HepG2 (cell line): ENCODE results near the gene TOMM22. TPM values are rescaled to one million over a fixed set of nuclear protein-coding genes. Genes with fewer than 3 reads are reported as not detected.

Experiments
- ATF5 ChIP-seq: sonication (generic); formaldehyde crosslinking; IDR thresholded peaks from 2 replicates; pipeline ENCODE4 v1.4.0; 2020; ENCODE audit warnings: mild to moderate bottlenecking, low read depth, missing genetic modification reagents
- ATRX ChIP-seq: sonication (generic); formaldehyde crosslinking; IDR thresholded peaks from 2 replicates; pipeline ENCODE4 v1.4.0; 2020; ENCODE audit warnings: missing genetic modification reagents, borderline replicate concordance
- FOXP1 ChIP-seq, 2 experiments: fragments of 450-650 bp in 1 of 2; IDR thresholded peaks; 2 replicates each; pipeline ENCODE4 v1.6.1; 2017 to 2018; ENCODE audit warnings: antibody characterized with exemption in 1 of 2
- HCFC1 ChIP-seq: fragments of 150-350 bp; IDR thresholded peaks from 2 replicates; pipeline ENCODE4 v1.6.1; 2014; ENCODE audit warnings: low read depth, low read length
- KAT2B ChIP-seq: fragments of 150-350 bp; IDR thresholded peaks from 2 replicates; pipeline ENCODE4 v1.6.1; 2014; ENCODE audit warnings: low read depth, low read length, borderline replicate concordance
- KAT8 ChIP-seq: IDR thresholded peaks from 2 replicates; pipeline ENCODE4 v1.6.1; 2016; ENCODE audit warnings: missing genetic modification reagents, missing compliant biosample characterization
- RXRB ChIP-seq: IDR thresholded peaks from 2 replicates; pipeline ENCODE4 v1.6.1; 2016; ENCODE audit warnings: borderline replicate concordance, missing genetic modification reagents, missing compliant biosample characterization
- ZFX ChIP-seq: sonication (generic); formaldehyde crosslinking; IDR thresholded peaks from 2 replicates; pipeline ENCODE4 v1.4.0; 2020; ENCODE audit warnings: mild to moderate bottlenecking, low read depth, missing genetic modification reagents, moderate library complexity
- ZNF24 ChIP-seq: fragments of 450-650 bp; IDR thresholded peaks from 2 replicates; pipeline ENCODE4 v1.6.1; 2017; ENCODE audit warnings: antibody characterized with exemption, mild to moderate bottlenecking
- ZNF274 ChIP-seq: sonication (generic); formaldehyde crosslinking; IDR thresholded peaks from 2 replicates; pipeline ENCODE4 v1.5.1; 2020; ENCODE audit warnings: mild to moderate bottlenecking, missing genetic modification reagents
- ZNF33B ChIP-seq: sonication (generic); formaldehyde crosslinking; IDR thresholded peaks from 2 replicates; pipeline ENCODE4 v1.5.1; 2020; ENCODE audit warnings: mild to moderate bottlenecking, missing genetic modification reagents
- ZNF557 ChIP-seq: sonication (generic); formaldehyde crosslinking; IDR thresholded peaks from 2 replicates; pipeline ENCODE4 v1.4.0; 2020; ENCODE audit warnings: missing genetic modification reagents
- polyA plus RNA-seq, 8 experiments: library from polyadenylated mRNA; depleted of rRNA in 3 of 8; stranded (reverse) in 7 of 8; unstranded in 1 of 8; fragments of >200 nt; fragmentation: Illumina TruSeq in 4 of 8; extraction: Trizol in 4 of 8; gene quantifications; 2 replicates each; pipeline versions ENCODE4 v1.2.1 to v1.2.3, GENCODE V29; 2011 to 2016; ENCODE audit warnings: low read depth in 4 of 8, missing spikeins in 1 of 8, mixed read lengths in 1 of 8; ENCODE audit not compliant: insufficient read depth in 1 of 8
- total RNA-seq, 5 experiments: library from RNA; depleted of rRNA; stranded (reverse); fragments of >200 nt; fragmentation: Illumina TruSeq; extraction: Trizol; gene quantifications; 2 replicates each; pipeline ENCODE4 v1.2.3, GENCODE V29; 2016; ENCODE audit warnings: low read depth in 1 of 5
- TF ChIP-seq, protein P1 (sequence below): sonication (generic); formaldehyde crosslinking; IDR thresholded peaks from 2 replicates; pipeline ENCODE4 v1.5.1; 2020; ENCODE audit warnings: missing genetic modification reagents, mild to moderate bottlenecking, borderline replicate concordance
- TF ChIP-seq, protein P2 (sequence below): sonication (generic); formaldehyde crosslinking; IDR thresholded peaks from 2 replicates; pipeline ENCODE4 v1.4.0; 2020; ENCODE audit warnings: missing genetic modification reagents, borderline replicate concordance
- TF ChIP-seq, protein P3 (sequence below): sonication (generic); formaldehyde crosslinking; conservative IDR thresholded peaks from 2 replicates; pipeline ENCODE4 v1.8.0; 2022; ENCODE audit warnings: low read depth, missing genetic modification reagents
- TF ChIP-seq, protein P4 (sequence below): sonication (generic); formaldehyde crosslinking; IDR thresholded peaks from 2 replicates; pipeline ENCODE4 v1.5.0; 2020; ENCODE audit warnings: mild to moderate bottlenecking, missing genetic modification reagents, borderline replicate concordance

The TOMM22 gene
- total and polyA plus RNA-seq, 2 of the 13 experiments (the other 11 are each of a cell fraction or from before 2014, with no cell fraction given) = 46.9 to 118 TPM

- TF ChIP-seq RXRB (CRISPR knock-in tag) (no peak), ATF5 (CRISPR knock-in tag) (no peak), ZNF24 (no peak), KAT2B (no peak), ZFX (CRISPR knock-in tag) (peak; percentile 73), ZNF33B (CRISPR knock-in tag) (no peak), ZNF557 (CRISPR knock-in tag) (no peak), FOXP1 (IDR thresholded peaks at IDR 0.05) (no peak), FOXP1 (CRISPR knock-in tag; IDR thresholded peaks at IDR 0.05) (no peak), KAT8 (peak; percentile 36), HCFC1 (no peak), ZNF274 (CRISPR knock-in tag) (no peak), ATRX (no peak)
- TF ChIP-seq, protein P1, sequence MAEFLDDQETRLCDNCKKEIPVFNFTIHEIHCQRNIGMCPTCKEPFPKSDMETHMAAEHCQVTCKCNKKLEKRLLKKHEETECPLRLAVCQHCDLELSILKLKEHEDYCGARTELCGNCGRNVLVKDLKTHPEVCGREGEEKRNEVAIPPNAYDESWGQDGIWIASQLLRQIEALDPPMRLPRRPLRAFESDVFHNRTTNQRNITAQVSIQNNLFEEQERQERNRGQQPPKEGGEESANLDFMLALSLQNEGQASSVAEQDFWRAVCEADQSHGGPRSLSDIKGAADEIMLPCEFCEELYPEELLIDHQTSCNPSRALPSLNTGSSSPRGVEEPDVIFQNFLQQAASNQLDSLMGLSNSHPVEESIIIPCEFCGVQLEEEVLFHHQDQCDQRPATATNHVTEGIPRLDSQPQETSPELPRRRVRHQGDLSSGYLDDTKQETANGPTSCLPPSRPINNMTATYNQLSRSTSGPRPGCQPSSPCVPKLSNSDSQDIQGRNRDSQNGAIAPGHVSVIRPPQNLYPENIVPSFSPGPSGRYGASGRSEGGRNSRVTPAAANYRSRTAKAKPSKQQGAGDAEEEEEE = no peak
- TF ChIP-seq, protein P2, sequence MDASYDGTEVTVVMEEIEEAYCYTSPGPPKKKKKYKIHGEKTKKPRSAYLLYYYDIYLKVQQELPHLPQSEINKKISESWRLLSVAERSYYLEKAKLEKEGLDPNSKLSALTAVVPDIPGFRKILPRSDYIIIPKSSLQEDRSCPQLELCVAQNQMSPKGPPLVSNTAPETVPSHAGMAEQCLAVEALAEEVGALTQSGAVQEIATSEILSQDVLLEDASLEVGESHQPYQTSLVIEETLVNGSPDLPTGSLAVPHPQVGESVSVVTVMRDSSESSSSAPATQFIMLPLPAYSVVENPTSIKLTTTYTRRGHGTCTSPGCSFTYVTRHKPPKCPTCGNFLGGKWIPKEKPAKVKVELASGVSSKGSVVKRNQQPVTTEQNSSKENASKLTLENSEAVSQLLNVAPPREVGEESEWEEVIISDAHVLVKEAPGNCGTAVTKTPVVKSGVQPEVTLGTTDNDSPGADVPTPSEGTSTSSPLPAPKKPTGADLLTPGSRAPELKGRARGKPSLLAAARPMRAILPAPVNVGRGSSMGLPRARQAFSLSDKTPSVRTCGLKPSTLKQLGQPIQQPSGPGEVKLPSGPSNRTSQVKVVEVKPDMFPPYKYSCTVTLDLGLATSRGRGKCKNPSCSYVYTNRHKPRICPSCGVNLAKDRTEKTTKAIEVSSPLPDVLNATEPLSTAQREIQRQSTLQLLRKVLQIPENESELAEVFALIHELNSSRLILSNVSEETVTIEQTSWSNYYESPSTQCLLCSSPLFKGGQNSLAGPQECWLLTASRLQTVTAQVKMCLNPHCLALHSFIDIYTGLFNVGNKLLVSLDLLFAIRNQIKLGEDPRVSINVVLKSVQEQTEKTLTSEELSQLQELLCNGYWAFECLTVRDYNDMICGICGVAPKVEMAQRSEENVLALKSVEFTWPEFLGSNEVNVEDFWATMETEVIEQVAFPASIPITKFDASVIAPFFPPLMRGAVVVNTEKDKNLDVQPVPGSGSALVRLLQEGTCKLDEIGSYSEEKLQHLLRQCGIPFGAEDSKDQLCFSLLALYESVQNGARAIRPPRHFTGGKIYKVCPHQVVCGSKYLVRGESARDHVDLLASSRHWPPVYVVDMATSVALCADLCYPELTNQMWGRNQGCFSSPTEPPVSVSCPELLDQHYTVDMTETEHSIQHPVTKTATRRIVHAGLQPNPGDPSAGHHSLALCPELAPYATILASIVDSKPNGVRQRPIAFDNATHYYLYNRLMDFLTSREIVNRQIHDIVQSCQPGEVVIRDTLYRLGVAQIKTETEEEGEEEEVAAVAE (CRISPR knock-in tag) = no peak
- TF ChIP-seq, protein P3, sequence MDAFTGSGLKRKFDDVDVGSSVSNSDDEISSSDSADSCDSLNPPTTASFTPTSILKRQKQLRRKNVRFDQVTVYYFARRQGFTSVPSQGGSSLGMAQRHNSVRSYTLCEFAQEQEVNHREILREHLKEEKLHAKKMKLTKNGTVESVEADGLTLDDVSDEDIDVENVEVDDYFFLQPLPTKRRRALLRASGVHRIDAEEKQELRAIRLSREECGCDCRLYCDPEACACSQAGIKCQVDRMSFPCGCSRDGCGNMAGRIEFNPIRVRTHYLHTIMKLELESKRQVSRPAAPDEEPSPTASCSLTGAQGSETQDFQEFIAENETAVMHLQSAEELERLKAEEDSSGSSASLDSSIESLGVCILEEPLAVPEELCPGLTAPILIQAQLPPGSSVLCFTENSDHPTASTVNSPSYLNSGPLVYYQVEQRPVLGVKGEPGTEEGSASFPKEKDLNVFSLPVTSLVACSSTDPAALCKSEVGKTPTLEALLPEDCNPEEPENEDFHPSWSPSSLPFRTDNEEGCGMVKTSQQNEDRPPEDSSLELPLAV (CRISPR knock-in tag) = no peak
- TF ChIP-seq, protein P4, sequence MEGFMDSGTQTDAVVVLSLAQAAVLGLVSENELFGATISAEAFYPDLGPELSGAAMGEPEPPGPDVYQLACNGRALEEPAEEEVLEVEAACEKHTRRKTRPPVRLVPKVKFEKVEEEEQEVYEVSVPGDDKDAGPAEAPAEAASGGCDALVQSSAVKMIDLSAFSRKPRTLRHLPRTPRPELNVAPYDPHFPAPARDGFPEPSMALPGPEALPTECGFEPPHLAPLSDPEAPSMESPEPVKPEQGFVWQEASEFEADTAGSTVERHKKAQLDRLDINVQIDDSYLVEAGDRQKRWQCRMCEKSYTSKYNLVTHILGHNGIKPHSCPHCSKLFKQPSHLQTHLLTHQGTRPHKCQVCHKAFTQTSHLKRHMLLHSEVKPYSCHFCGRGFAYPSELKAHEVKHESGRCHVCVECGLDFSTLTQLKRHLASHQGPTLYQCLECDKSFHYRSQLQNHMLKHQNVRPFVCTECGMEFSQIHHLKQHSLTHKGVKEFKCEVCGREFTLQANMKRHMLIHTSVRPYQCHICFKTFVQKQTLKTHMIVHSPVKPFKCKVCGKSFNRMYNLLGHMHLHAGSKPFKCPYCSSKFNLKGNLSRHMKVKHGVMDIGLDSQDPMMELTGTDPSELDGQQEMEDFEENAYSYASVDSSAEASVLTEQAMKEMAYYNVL (CRISPR knock-in tag) = 0 out of 2 replicates have a peak, but pooled peaks have one; percentile 42
Measured at GRCh38 chr22:38696606-38697424, 15.1 kb downstream of the TOMM22 start (continued).
